ENCODE data around the gene POTEF. TPM values are rescaled to one million over a fixed set of nuclear protein-coding genes. Genes with fewer than 3 reads are reported as not detected.
"Not testable (repeated sequence)": the region's sequence is repeated elsewhere in the genome, so short reads cannot be mapped to it uniquely, and the experiment has no call there.

The POTEF gene
- total RNA-seq, 2 experiments from 2014 or later, result not detected

DNA sequence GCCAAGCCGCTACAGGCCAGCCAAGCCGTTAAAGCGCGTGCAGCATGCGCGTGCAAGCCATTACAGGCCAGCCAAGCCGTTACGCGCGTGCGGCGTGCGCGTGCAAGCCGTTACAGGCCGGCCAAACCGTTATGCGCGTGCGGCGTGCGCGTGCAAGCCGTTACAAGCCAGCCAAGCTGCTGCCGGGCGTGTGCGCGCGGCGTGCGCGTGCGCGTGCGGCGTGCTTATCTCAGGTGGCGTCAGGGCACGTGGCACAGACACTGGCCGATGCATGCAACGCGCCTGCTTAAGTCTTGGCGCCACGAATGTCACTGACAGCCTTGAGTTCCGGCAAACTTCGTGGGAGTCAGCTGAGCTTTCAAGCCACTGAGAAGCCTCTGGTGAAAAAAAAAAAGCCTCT is 8.1 kb downstream of the POTEF start:
- H3K4me2 ChIP-seq (ENCODE audit: low read length); H3K36me3 ChIP-seq (ENCODE audit: insufficient read depth, low read length); H3K79me2 ChIP-seq (ENCODE audit: insufficient read depth, low read depth, low read length); H3K9me2 ChIP-seq (ENCODE audit: insufficient read depth, low read length); POLR2A ChIA-PET; H2AFZ ChIP-seq (ENCODE audit: low read length); H3K4me1 ChIP-seq (ENCODE audit: insufficient read depth, low read length, poor library complexity, severe bottlenecking); H3K9me3 ChIP-seq (ENCODE audit: low read length); H3K27ac ChIP-seq (ENCODE audit: low read depth, low read length, poor library complexity, severe bottlenecking); CTCF ChIA-PET (ENCODE audit: unreplicated experiment); H3K4me3 ChIP-seq (ENCODE audit: low read depth, low read length, poor library complexity, severe bottlenecking); BruUV-seq (replicated peaks); intact Hi-C loops (cut with micrococcal nuclease; ENCODE audit: unreplicated experiment); H4K20me1 ChIP-seq (ENCODE audit: insufficient read depth, low read length); DNase-seq (ENCODE audit: low spot score): not testable (repeated sequence)

DNA sequence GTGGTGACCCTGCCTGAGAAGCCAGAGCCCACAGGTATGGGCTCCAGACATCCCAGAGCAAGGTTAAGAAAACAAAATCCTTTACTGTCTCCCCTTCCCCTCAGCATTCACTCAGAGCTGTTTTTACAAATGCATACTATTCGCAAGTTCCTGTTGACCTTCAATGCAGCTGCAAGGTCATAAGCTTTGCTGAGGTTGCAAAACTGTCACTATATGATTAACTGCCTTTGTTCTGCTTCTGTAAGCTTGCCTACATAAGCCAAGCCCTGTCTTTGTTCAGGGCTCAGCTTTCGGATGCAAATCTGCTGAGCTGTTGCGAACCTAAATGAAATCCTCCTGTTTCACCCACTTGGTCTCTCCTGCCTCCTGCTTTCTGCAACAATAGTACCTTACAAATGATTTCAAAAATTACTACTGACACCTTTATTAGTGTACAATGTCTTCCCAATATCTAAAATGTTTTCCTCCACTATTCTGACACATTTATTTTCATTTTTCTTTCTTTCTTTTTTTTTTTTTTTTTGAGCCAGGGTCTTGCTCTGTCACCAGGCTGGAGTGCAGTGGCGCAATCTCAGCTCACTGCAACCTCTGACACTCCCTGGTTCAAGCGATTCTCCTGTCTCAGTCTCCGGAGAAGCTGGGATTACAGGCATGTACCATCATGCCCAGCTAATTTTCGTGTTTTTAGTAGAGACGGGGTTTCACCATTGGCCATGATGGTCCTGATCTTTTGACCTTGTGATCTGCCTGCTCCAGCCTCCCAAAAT is 26.2 kb downstream of the POTEF start:
- CTCF ChIA-PET (ENCODE audit: unreplicated experiment); H3K79me2 ChIP-seq (ENCODE audit: insufficient read depth, low read depth, low read length); H3K36me3 ChIP-seq (ENCODE audit: insufficient read depth, low read length); H3K4me2 ChIP-seq (ENCODE audit: low read length); H3K4me1 ChIP-seq (ENCODE audit: insufficient read depth, low read length, poor library complexity, severe bottlenecking); H3K9me2 ChIP-seq (ENCODE audit: insufficient read depth, low read length); H3K4me3 ChIP-seq (ENCODE audit: low read depth, low read length, poor library complexity, severe bottlenecking); DNase-seq (ENCODE audit: low spot score); H3K9me3 ChIP-seq (ENCODE audit: low read length); H2AFZ ChIP-seq (ENCODE audit: low read length); H4K20me1 ChIP-seq (ENCODE audit: insufficient read depth, low read length); H3K27ac ChIP-seq (ENCODE audit: low read depth, low read length, poor library complexity, severe bottlenecking); POLR2A ChIA-PET; BruUV-seq (replicated peaks); intact Hi-C loops (cut with micrococcal nuclease; ENCODE audit: unreplicated experiment): not testable (repeated sequence)

DNA sequence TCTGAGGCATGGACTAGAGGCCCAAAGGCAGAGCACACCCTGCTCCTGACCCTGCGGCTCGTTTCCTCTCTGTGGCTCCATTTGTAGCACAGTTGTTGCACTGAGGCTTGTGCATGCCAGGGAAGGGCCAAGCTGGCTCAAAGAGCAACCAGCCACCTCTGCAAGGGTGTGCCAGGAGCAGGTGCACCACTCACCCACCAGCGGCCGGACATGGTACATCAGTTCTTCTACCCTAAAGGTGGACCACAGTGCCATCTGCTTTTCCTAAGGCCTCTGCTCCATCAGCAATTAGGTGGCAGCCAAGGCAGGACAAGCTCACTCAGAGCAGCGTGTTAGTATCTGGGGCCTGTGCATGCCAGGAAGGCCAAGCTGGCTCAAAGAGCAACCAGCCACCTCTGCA is 66.4 kb downstream of the POTEF start:
- intact Hi-C loops (cut with micrococcal nuclease; ENCODE audit: unreplicated experiment); H3K4me2 ChIP-seq (ENCODE audit: low read length); POLR2A ChIA-PET; H3K27ac ChIP-seq (ENCODE audit: low read depth, low read length, poor library complexity, severe bottlenecking); H3K9me3 ChIP-seq (ENCODE audit: low read length); DNase-seq (ENCODE audit: low spot score); H3K36me3 ChIP-seq (ENCODE audit: insufficient read depth, low read length); H4K20me1 ChIP-seq (ENCODE audit: insufficient read depth, low read length); H3K9me2 ChIP-seq (ENCODE audit: insufficient read depth, low read length); H3K79me2 ChIP-seq (ENCODE audit: insufficient read depth, low read depth, low read length); H2AFZ ChIP-seq (ENCODE audit: low read length); BruUV-seq (replicated peaks); CTCF ChIA-PET (ENCODE audit: unreplicated experiment); H3K4me3 ChIP-seq (ENCODE audit: low read depth, low read length, poor library complexity, severe bottlenecking); H3K4me1 ChIP-seq (ENCODE audit: insufficient read depth, low read length, poor library complexity, severe bottlenecking): not testable (repeated sequence)

DNA sequence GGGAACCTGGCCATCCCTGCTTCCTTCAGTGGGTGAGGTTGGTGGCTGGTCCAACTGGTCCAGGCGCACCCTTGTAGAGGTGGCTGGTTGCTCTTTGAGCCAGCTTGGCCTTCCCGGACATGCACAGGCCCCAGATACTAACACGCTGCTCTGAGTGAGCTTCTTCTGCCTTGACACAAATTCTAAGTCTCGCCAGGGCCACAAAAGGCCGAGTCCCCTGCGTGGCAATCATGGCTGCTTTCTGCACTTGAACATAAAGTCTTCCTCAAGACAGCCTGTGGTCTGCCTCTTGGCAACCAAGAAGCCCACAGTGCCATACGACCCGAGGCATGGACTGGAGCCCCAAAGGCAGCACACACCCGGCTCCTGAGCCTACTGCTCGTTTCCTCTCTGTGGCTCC is 69.0 kb downstream of the POTEF start:
- POLR2A ChIA-PET; H3K9me3 ChIP-seq (ENCODE audit: low read length): not testable (repeated sequence)

DNA sequence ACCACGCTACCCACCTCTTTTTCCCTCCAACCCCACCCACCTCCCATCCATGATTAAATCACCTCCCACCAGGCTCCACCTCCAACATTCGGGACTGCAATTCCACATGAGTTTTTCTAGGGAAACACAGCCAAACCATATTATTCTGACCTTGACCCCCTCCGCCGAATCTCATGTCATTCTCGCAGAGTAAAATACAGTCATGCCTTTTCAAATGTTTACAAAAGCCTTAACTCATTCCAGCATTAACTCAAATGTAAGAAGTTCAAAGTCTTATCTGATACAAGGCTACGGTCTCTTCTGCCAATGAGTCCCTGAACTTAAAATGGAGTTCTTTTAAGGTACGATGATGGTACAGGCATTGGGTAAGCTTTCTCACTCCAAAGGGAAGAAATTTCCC is 72.7 kb downstream of the POTEF start:
- CTCF ChIA-PET (ENCODE audit: unreplicated experiment); H3K79me2 ChIP-seq (ENCODE audit: insufficient read depth, low read depth, low read length); H3K4me2 ChIP-seq (ENCODE audit: low read length); DNase-seq (ENCODE audit: low spot score); H3K4me1 ChIP-seq (ENCODE audit: insufficient read depth, low read length, poor library complexity, severe bottlenecking); POLR2A ChIA-PET; H3K27ac ChIP-seq (ENCODE audit: low read depth, low read length, poor library complexity, severe bottlenecking); H4K20me1 ChIP-seq (ENCODE audit: insufficient read depth, low read length); H3K9me2 ChIP-seq (ENCODE audit: insufficient read depth, low read length); H3K9me3 ChIP-seq (ENCODE audit: low read length); H2AFZ ChIP-seq (ENCODE audit: low read length); H3K36me3 ChIP-seq (ENCODE audit: insufficient read depth, low read length); H3K4me3 ChIP-seq (ENCODE audit: low read depth, low read length, poor library complexity, severe bottlenecking); intact Hi-C loops (cut with micrococcal nuclease; ENCODE audit: unreplicated experiment); BruUV-seq (replicated peaks): not testable (repeated sequence)

More for the DNA sequence above, 69.0 kb downstream of the POTEF start:
- H3K79me2 ChIP-seq (ENCODE audit: insufficient read depth, low read depth, low read length); H3K4me3 ChIP-seq (ENCODE audit: low read depth, low read length, poor library complexity, severe bottlenecking); H3K36me3 ChIP-seq (ENCODE audit: insufficient read depth, low read length); H3K4me1 ChIP-seq (ENCODE audit: insufficient read depth, low read length, poor library complexity, severe bottlenecking); H3K4me2 ChIP-seq (ENCODE audit: low read length); DNase-seq (ENCODE audit: low spot score); CTCF ChIA-PET (ENCODE audit: unreplicated experiment); H4K20me1 ChIP-seq (ENCODE audit: insufficient read depth, low read length); H2AFZ ChIP-seq (ENCODE audit: low read length); H3K27ac ChIP-seq (ENCODE audit: low read depth, low read length, poor library complexity, severe bottlenecking); BruUV-seq (replicated peaks); intact Hi-C loops (cut with micrococcal nuclease; ENCODE audit: unreplicated experiment); H3K9me2 ChIP-seq (ENCODE audit: insufficient read depth, low read length): not testable (repeated sequence)

DNA sequence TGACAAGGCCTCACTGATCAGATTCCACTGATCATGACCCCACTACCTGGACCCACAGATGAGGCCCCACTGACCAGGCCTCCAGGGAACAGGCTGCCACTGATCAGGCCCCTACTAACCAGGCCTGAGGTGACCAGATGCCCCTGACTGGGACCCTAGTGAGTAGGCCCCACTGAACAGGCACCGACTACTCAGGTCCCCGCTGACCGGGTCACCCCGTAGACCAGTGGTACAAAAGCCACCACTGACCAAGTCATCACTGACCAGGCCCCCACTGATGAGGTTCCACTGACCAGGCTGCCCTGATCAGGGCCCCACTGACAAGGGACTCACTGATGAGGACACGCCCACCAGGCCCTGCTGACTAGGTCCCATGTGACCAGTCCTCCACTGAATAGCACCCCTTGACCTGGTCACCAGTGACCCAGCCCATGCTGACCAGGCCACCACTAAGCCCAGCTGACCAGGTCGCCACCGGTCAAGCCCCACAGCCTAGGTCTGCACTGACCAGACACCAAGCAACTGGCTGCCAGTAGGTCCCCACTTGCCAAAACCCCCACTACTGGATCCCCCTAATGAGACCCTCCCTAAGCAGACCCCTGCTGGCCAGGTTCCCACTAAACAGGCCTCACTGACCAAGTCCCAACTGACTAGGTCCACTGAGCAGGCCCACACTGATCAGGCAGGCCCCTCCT is 75.7 kb downstream of the POTEF start:
- H3K9me3 ChIP-seq (ENCODE audit: low read length); H3K27ac ChIP-seq (ENCODE audit: low read depth, low read length, poor library complexity, severe bottlenecking); H2AFZ ChIP-seq (ENCODE audit: low read length); H3K79me2 ChIP-seq (ENCODE audit: insufficient read depth, low read depth, low read length); H3K4me3 ChIP-seq (ENCODE audit: low read depth, low read length, poor library complexity, severe bottlenecking); H3K36me3 ChIP-seq (ENCODE audit: insufficient read depth, low read length); H3K4me1 ChIP-seq (ENCODE audit: insufficient read depth, low read length, poor library complexity, severe bottlenecking); H3K4me2 ChIP-seq (ENCODE audit: low read length); intact Hi-C loops (cut with micrococcal nuclease; ENCODE audit: unreplicated experiment); H4K20me1 ChIP-seq (ENCODE audit: insufficient read depth, low read length); DNase-seq (ENCODE audit: low spot score); BruUV-seq (replicated peaks); H3K9me2 ChIP-seq (ENCODE audit: insufficient read depth, low read length); CTCF ChIA-PET (ENCODE audit: unreplicated experiment); POLR2A ChIA-PET: not testable (repeated sequence)
